ENCODE measurements around the gene PCSK1N.

- TF ChIP-seq GATA3 (IDR thresholded peaks at IDR 0.05; ENCODE audit: low read depth, low read length) (no peak), GATA2 (IDR thresholded peaks at IDR 0.05; ENCODE audit: low read depth, low read length) (no peak)
Observed at GRCh38 chrX:48835524-48836329, at the start of gene PCSK1N.
